Thyroid gland (tissue), 4 donors: ENCODE measurements around the gene CCT7.

ENCODE experiments used
- CTCF ChIP-seq, 6 experiments: fragments of 200-600 bp in 3 of 6; fragments of 450-650 bp in 3 of 6; sonication (generic) in 3 of 6; IDR thresholded peaks; one replicate each; pipeline ENCODE4 v1.5.1; 2016 to 2019; ENCODE audit warnings: antibody characterized with exemption in 6 of 6, mild to moderate bottlenecking in 2 of 6, inconsistent platforms in 1 of 6, moderate library complexity in 1 of 6
- POLR2A ChIP-seq, 2 donors: fragments of 450-650 bp; IDR thresholded peaks; one replicate each; pipeline ENCODE4 v1.6.1; 2017; ENCODE audit warnings: antibody characterized with exemption in 2 of 2, mild to moderate bottlenecking in 2 of 2, moderate library complexity in 1 of 2

GRCh38 chr2:73254343-73255006 is 20.4 kb downstream of the CCT7 start:
- TF ChIP-seq CTCF (IDR thresholded peaks at IDR 0.05), result no peak
- no peak for TF ChIP-seq POLR2A (IDR thresholded peaks at IDR 0.05)
